ENCODE data around the gene LHX8.

Gene LHX8

DNA sequence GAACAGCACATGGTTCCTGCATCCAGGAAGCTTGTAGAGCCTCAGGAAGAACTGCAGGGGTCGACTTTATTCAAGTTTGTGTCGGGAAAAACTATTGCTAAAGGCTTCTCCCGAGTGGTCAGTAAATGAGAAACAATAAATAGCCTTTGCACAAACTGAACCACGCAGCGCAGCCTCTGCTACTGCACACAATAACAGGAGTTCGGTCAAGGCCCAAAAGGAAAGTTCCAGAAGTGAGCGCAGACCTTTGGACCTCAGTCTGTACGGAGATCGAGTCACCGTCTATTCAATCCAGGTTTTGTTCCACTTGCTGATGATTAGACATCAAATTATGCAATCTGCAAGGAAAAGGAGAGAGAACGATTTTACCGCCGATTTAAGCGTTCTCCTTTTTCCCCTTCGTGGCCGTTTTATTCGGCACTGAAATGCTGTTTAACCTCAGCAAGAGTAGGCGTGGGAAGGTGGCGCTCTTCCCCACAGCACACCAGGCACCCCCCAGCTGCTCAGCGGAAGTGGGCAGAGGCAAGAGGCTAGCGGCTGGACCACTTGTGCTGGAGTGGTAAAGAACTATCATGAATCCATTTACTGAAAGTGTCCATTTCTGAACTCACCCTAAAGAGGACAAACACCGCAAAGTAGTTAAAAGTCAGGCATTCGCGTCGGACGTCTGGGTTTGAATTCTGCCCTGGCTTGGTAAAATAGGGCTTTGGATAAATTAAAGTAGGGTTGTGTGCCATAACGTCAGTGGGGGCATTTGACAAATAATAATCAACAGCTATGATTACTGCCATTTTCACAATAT lies 6.1 kb upstream of the LHX8 start:
- no peak for TF ChIP-seq POLR2A (IDR thresholded peaks at IDR 0.05; ENCODE audit: low read depth, low read length)
- DNase-seq (ENCODE audit: insufficient read length, low spot score) (no peak), FAIRE-seq (no peak)

DNA sequence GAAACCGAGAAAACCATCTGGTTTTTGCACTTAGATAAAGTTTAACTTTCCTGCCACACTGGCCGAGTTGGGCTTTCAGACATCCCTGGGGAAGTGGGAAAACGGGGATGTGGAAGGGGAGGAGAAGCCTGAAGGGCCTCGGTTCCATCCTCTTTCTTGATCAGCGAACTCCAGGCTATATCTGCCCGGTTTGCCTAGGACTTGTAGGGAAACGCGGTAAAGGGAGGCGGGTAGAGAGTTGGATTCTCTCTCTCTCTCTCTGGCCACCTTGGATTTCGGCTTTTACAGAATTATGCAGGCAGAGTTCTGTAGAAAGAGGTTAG lies 4.6 kb upstream of the LHX8 start:
- DNase-seq (ENCODE audit: insufficient read length, low spot score), result no peak
- TF ChIP-seq POLR2A (IDR thresholded peaks at IDR 0.05; ENCODE audit: low read depth, low read length), result no peak
- FAIRE-seq, result no peak

DNA sequence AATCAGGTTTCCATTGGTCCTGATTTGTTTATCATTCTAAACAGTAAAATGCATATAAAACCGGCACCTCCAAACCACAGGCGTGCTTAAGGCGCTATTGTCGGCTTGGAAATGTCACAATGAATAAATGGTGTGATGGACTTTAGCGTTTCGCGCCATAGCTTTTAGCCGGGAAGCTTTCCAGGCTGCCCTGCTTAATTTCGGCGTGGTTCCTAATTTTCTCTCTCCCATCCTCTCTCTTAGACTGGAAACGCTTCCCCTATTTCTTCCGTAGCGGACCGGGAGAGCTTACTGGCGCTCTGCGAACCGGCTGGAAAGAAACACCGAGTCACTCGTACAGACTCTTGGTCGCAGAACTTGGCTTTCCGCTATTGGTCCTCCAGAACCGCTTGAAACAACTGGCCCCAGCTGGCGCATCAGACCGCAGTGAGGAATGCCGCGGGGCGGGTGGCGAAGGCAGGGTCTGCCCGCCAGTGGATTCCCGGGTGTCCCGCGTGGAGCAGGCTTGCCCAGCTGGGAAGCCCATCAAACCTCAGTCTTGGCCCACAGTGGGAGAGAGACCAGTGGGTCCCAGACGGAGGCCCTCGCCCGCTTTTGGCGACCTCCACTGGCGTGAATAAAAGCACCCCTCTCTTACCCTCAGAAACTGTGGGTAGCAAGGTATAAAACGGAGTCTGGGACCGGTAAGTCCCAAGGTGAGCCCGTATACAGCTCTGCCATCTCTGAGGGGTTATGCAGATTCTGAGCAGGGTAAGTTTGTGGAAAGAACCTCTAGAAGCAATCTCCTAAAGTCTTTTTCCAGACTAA lies 4.0 kb upstream of the LHX8 start:
- no peak for DNase-seq (ENCODE audit: insufficient read length, low spot score)
- no peak for TF ChIP-seq POLR2A (IDR thresholded peaks at IDR 0.05; ENCODE audit: low read depth, low read length)
- no peak for FAIRE-seq

DNA sequence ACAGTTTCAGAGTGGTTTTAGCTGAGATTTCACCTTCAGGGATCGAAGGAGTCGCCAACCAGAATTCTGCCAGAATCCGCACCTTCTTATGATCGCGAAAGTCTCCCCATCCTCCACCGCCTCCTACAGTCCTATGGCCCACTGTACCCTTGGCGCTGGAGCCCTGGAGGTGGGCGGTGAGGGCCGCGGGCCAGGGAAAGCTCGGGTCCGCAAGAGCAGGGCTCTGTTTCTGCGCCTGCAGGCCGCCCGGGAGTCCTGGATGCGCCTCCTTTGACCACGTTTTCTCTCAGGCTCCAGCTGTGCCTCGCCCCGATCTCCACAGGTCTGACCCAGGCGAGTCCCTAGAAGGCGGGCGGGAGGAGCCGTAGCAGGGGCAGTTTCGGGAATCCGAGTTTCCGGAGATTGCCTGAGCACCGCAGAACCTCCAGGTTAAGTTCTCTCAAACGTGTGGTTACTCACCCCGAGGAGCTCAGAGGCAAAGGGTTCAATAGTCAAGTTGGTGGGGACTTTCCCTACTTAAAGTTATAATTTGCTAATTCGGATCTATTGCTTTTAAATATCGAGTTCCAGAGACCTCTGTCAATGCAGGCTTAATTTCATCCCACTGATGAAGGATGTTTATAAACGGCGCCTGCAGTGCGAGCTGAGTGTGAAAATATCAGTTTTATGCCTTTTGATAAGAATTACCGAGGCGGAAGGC lies 3.2 kb upstream of the LHX8 start:
- DNase-seq (ENCODE audit: insufficient read length, low spot score), result no peak

DNA sequence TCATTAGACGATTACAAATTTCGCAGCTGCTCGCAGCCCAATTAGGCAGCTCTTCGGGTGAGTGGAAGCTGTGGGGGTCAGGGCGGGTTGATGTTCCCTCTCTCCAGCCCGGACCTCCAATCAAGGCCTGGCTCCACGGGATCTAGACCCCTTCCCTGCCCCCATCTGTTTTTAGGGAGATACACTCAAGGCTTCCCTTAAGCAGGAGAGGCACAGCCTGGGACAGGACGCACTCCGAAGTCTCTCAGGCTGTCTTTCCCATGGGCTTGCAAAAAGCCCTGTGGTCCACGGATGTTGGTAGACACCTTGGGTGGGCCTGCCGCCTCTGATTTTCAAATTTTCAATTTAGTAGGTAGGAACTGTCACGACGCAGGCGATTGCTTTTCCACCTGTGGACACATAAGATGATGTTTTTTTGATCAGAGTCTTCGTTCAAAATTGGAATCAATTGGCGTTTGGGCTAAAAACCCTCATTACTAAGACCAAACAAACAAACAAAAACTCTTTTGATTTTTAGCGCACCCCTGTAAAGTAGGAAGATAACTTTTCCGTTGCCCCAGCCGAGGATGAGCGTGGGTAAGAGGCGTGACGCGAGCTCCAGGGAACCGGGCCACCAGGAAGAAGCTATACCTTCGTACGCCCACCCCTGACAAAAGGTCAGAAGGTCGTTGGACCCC lies 2.5 kb upstream of the LHX8 start:
- DNase-seq (ENCODE audit: insufficient read length, low spot score) (no peak), FAIRE-seq (no peak)
- no peak for TF ChIP-seq POLR2A (IDR thresholded peaks at IDR 0.05; ENCODE audit: low read depth, low read length)

More for the DNA sequence above, 3.2 kb upstream of the LHX8 start:
- no peak for FAIRE-seq
- TF ChIP-seq POLR2A (IDR thresholded peaks at IDR 0.05; ENCODE audit: low read depth, low read length), result no peak

DNA sequence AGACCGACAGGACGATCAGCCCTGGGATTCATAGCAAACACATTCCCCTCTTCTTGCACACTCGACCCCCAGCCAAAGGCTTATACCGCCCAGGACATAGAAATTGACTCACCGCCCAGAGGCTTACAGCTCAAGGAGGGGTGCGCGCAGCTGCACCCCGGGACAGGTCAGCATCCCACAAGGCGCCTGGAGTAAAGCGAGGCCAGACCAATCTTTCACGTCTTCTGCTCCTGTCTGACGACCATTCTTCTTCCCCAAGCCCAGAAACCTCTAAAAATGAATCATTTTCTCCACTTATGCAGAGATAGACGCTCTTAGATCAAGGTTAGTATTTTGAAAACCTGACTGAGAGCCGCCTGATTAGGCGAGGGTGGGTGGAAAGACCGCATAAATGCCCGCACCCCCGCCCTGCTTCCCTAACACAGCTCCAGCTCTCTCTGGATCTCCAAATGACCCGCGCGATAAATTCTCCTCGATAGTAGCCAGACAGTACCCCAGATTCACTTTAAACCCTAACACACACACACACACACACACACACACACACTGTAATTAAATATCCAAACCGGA lies 1.9 kb upstream of the LHX8 start:
- DNase-seq (ENCODE audit: insufficient read length, low spot score) (no peak), FAIRE-seq (no peak)
- TF ChIP-seq POLR2A (IDR thresholded peaks at IDR 0.05; ENCODE audit: low read depth, low read length), result no peak

DNA sequence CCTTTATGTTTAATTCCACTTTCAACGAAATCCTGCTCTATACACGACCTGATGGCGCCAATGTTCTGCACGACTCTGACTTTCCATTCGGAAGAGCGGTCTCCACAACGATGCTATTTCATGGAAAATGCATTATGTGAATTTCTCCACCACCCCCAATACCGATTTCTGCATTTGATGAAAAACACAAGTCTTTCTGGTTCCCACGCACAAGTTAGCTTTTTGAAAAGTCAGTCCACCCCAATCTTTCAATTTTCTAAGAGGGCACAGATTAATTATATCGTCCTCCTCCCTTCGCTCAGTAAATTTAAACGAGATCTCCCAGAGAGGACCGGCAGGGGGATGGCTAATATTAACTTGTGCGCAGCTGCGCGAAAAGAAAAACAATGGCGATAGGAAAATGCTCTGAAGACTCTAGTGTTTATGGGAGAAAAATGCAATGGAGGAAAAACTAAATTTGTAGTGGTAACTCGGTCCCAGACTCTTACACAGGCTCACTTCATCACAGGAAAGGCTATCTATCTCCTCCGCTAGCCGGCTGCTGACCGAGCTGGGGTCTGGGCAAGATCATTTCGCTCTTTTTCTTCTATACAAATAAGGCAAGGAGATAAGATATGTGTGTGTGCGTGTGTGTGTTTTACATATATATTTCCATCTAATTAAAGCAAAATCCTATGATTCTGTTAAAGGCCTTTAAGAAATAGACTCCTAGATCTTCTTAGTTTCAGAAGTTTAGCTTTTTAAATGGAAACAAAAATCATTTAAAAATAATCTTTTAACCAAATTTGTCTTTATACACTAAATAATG lies 1.2 kb upstream of the LHX8 start:
- DNase-seq (ENCODE audit: insufficient read length, low spot score) (no peak), FAIRE-seq (no peak)
- TF ChIP-seq POLR2A (IDR thresholded peaks at IDR 0.05; ENCODE audit: low read depth, low read length), result no peak

DNA sequence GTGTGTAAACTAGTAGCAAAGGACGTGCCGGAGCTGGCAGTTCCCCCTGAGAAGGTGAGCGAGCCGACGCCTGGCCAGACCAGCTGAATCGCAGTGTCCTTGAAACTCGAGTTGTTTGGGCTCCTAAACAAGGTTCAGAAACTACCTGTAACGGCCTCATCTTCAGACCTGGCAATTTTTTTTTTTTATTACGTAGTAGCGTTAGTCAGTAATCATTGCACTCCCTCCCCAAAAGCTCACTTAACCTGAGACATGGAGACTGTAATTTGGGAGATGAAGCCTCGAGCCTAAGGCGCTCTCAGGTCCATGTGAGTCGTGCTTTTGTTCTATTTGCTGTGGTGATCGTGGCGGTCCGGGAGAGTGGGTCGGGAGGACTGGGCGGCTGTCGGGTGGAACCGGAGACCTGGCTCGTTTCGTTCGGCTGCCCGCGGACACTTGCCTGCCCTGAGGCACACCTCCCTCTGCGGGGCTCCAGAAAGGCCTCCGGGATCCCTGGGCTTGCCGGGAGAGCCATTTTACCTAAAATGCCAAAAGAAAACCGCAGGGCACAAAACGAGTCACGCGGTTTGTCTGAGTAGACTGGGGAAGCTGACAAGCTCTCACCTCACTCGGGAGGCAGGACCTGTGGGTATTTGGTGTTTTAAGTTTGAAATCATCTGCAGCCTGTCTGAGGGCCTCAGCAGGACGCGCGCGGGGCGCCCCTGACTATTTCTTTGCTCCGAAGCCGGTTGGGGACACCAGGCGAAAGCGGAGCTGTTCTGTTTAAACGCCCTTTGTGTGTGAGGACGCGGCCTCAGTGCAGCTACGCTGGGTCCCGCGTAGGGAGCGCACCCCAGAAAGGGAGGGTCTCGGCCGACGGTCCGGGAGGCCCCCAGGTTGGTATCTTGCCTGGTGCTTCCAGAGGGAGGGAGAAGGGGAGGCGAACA lies 722 bp downstream of the LHX8 start:
- DNase-seq (ENCODE audit: insufficient read length, low spot score) (no peak), FAIRE-seq (no peak)
- TF ChIP-seq POLR2A (IDR thresholded peaks at IDR 0.05; ENCODE audit: low read depth, low read length), result no peak

DNA sequence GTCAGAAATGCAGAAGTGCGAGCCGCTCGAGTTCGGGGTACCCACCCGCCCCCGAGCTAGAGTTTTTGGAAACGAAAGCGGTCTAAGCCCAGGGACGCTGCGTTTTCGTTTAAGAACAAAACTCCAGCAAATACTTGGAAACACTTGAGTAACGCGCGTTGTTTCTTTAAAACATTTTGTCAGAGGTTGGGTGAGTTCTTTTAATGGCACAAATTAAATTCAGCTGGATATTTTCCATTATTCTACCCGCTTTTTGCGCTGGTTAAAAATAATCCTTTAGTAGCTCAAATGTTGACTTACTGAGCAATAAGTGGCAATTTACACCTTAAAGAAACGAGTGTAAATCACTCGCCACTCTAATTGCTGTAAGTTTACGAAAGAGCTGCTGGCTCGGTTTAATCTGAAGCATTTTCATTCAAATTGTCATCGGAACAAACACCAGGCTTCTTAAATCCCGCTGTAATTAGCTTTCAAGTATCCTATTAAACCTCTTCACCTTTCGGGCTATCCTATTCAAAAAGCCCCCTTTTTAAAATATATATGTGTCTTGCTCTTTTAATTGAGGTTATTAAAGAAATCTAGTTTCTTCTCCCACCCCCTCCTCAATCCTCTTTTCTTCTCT lies 1.5 kb downstream of the LHX8 start:
- DNase-seq (ENCODE audit: insufficient read length, low spot score) (no peak), FAIRE-seq (no peak)
- TF ChIP-seq POLR2A (IDR thresholded peaks at IDR 0.05; ENCODE audit: low read depth, low read length), result no peak

DNA sequence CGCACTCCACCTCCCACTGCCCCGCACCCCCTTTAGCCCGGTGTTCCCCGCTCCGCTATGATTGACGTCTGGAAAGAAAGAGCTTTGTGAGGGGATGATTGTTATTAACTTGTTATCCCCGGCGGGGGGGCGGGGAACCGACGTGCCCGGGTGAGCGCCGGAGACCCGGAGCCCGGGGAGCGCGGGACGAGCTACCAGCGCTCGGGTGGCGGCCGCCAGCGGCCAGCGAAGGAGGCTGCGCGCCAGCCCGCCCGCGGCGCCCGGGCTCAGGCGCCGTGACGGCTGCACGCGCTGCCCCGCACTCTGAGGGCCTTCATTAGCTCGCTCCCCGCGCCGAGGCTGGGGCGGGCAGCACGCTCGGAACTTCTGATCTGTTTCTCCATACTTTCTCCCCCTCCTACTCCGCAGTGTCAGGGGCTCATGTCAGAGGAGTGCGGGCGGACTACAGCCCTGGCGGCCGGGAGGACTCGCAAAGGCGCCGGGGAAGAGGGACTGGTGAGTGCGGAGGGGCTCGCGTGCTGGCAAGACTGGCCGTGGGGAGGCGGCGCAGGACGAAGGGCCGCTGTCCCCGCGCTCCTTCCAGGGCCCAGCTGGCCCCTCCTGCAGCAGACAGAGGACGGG lies 2.1 kb downstream of the LHX8 start:
- TF ChIP-seq POLR2A (IDR thresholded peaks at IDR 0.05; ENCODE audit: low read depth, low read length), result no peak
- no peak for FAIRE-seq
- no peak for DNase-seq (ENCODE audit: insufficient read length, low spot score)

Measured in H54 (cell line).